Dedifferentiated amniotic fluid mesenchymal stem cell (primary cell): ENCODE results near the gene NCEH1.
A peak's percentile ranks its signal among the peaks of the same experiment; 100 is the strongest.
"Not testable (repeated sequence)": the region's sequence is repeated elsewhere in the genome, so short reads cannot be mapped to it uniquely, and the experiment has no call there.

Source experiments
- DNase-seq: peaks from one replicate; pipeline ENCODE4 v3.0.0-alpha.2; 2016; ENCODE audit errors: extremely low spot score

Gene NCEH1

DNA sequence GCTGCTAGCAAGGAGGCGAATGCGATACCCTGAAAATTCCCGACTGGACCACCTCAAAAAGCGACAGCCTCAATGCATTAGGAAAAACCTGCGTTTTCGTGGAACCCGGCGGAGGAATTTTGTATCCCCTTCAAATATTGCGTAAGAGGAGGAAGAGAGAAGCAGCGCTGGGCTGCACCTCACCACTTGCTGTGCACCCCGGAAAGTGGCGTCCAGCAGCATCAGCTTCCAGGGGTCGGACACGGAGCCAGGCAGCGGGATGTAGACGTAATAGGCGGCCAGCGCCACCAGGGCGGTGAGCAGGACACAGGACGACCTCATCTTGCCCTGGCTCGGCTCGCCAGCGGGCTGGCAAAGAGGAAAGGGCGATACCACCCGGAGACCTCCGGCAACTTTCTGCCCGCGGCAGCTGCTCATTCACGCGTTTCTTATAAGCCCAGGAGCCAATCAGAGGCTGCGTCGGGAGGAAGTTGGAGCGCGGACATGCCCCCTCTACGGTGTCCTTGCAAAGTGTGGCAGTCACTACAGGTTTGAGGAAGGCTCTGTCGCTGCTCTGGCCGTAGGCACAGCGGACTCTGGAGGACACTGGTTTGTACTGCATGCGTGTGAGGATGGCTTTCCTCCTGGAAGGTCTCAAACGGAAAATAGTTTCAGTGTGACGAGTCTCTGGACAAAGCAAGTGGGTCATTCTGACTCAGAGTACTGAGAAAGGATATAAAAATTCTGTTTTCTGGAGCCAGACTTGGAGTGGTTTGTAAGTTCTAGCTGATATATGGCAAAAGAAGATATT lies at the start of gene NCEH1:
NCEH1 (minus strand) TSS at position 404 of the 790 bp plus-strand sequence; CDS start at position 321, 83 bp downstream.
- DNase-seq: peak; percentile 98

DNA sequence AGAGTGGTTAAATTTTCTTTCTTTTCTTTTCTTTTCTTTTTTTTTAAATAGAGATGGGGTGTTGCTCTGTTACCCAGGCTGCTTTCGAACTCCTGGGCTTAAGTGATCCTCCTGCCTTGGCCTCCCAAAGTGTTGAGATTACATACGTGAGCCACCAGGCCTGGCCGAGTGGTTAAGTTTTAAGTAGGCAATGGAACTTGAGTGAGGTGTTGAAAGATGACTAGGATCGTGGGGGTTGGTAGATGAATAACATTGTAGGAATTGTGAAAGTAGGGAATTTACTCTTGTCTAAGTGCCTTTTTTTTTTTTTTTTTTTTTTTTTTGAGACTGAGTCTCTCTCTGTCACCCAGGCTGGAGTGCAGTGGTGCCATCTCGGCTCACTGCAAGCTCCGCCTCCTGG lies 49.5 kb upstream of the NCEH1 start:
- not testable (repeated sequence) for DNase-seq

GRCh38 chr3:172753125-172753524 lies 42.3 kb upstream of the NCEH1 start:
- DNase-seq: no peak

GRCh38 chr3:172752651-172753050 lies 41.8 kb upstream of the NCEH1 start:
- DNase-seq: no peak

DNA sequence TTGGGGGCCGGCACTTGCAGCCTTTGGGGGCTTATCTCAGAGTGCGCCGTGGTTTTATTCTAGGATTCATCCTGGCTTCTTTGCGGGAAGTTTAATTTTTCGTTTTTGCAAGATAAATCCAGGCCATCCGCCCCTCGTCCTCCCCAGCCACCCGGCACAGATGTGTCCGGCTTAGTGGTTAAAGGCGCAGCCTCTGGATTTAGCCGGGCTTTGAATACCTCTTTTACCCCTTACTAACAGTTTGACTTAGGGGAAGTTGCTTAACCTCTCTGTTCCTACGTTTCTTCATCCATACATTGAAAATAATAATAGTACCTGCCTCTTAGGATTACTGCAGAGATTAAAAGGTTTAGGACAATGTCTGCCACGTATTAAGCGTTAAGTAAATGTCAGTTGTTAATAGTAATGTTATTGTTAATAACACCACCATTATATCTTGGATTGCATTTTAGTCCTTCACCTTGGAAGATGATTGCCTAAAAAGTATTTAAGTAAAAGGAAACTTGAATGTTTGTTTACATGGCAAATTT lies 40.4 kb upstream of the NCEH1 start:
- no peak for DNase-seq

- DNase-seq: peak; percentile 100
Observed at GRCh38 chr3:172750368-172751174, 39.7 kb upstream of the NCEH1 start, which contains the start of gene ECT2. TSS of gene ECT2 (plus strand) at chr3:172750726. CDS start at chr3:172754531, 3,805 bp downstream.

- DNase-seq: no peak
Observed at GRCh38 chr3:172750069-172750367, 39.2 kb upstream of the NCEH1 start.

- peak; percentile 95 for DNase-seq
Observed at GRCh38 chr3:172749230-172749965, 38.5 kb upstream of the NCEH1 start.

DNA sequence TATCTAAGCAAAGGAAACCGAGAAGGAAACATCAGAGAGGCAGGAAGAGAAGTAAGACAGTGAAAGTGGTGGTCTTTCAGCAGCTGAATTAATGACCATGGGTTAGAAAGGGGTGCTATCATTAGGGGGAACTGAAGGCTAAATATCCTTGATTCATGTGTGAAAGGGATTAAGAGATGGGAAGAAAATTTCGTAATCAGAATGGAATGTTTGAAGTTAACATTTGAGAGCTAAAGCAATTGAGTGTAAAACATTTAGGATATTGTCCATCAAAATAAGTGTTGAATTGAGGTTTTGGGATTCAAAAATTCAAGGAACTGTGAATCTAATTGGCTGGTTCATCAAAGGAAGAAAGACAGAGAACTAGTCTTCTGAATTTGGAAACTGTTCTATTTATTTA lies 35.6 kb upstream of the NCEH1 start:
- DNase-seq: no peak

DNA sequence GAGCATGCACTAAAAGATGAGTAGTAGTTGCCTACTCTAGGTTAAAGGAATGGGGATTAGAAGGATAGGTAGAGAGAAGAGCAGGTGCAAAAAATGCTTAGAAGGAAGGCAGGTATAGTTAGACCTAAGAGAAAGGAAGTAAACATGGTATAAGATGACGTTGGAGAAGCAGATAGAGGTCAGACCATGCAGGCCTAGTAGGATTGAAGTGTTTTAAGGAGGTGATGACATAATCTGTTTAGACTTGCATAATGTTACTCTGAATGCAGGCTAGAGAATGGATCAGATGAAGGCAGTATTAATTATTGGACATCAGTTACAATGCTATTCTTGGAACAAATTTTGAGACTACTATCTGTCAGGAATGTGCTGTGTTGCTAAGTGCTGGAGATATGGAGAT lies 28.6 kb upstream of the NCEH1 start:
- no peak for DNase-seq

DNA sequence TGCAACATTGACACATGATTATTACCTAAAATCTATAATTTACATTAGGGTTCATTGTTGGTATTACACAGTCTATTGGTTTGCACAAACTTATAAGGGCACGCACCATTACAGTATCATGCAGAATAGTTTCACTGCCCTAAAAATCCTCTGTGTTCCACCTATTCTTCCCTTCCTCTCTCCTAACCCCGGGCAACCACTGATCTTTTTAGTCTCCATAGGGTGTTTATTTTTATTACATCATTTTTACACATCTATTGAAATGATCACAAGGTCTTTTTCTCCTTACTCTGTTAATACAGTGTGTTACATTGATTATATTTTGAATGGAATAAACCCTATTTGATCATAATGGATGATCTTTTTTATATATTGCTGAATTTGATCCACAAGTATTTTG lies 24.1 kb upstream of the NCEH1 start:
- no peak for DNase-seq

- DNase-seq: no peak
Observed at GRCh38 chr3:172726380-172726779, 15.5 kb upstream of the NCEH1 start.

DNA sequence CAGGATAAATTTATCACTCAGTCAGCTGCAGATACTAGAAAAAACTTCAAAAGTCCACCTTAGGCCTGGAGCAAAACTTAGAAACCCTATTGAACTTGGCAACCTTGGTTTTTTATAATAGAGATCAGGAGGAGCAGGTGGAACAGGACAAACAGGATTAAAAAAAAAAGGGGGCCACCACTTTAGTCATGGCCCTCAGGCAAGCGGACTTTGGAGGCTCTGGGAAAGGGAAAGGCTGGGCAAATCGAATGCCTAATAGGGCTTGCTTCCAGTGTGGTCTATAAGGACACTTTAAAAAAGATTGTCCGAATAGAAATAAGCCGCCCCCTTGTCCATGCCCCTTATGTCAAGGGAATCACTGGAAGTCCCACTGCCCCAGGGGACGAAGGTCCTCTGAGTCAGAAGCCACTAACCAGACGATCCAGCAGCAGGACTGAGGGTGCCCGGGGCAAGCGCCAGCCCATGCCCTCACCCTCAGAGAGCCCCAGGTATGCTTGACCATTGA lies 11.7 kb upstream of the NCEH1 start:
- DNase-seq: not testable (repeated sequence)

- no peak for DNase-seq
Observed at GRCh38 chr3:172717493-172718088, 6.7 kb upstream of the NCEH1 start.

- DNase-seq: no peak
Observed at GRCh38 chr3:172716476-172716875, 5.6 kb upstream of the NCEH1 start.

DNA sequence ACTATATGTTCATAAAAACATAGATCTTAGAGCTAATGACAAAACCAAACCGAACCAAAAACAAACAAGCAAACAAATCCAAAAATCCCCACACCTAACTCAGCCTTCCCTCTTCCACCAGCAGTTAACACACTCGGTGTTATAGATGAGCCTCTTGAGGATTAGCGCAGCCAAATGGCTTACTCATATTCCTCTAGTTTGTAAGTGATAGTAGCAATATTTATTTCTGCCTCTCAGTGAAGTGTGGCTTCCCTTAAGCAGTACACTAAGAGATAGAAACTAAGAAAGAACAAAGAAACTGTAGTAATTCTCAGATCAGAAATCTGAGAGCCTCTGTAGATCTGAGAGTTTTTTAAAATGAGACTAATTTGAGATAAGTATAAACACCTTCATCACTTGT lies 2.4 kb upstream of the NCEH1 start:
- DNase-seq: no peak

- no peak for DNase-seq
Observed at GRCh38 chr3:172711454-172711795, 558 bp upstream of the NCEH1 start.

- peak; percentile 47 for DNase-seq
Observed at GRCh38 chr3:172709774-172710663, 848 bp downstream of the NCEH1 start.

DNA sequence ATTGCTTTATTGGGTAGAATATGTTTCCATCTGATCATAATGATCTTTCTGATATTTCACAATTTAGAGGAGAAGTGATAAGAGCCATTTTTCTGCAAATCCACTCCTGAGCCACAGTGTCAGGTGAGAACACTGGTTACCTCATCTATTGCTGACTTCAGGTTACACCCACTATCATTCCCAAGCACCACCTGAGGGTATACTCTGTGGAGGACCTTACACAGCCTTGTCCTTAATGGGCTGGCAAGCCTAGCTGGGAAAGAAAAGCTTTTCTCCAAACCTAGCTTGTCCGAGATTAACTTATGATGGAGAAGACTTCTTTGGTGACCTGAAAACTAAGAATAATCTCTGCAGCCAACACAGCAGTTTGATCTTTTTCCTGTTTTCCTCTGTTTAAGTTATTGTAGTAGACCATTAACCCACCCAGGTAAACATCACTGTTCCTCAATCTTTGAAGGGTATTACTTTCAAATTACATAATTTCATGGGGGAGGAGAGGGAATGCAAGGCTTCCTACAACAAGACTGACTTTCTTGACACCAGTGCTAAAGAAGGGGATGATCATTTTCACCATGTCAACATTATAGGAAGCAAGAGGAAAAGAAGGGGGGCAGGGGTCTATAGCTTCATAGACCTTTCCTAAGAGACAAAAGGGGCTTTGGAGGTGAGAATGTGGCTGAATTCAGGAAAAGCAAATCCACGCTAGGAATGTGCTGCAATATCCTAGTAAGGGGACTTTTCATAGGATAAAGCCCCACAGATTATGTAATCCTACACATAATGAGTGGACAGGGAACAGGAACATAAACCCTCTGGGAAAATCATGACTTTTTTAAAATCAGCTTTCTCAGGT lies 1.7 kb downstream of the NCEH1 start:
- DNase-seq: no peak

DNA sequence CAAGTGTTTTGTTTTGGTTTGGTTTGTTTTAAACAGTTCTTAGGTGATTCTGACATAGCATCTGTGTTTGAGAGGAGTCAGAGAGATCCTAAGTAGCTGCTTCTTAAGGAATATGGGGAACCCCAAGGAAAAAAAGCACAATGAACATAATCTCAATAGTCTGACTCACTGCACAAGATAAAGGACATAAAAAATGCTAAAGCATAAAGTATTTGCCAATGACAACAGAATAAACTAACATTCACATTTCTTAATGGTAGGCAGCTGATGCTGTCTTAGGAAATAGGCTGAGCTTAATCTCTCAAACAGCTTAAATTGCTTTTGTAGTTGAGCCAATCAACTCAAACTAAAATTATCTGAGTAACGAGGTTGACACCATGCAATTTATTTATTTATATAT lies 2.9 kb downstream of the NCEH1 start:
- DNase-seq: peak; percentile 36
